Colonic mucosa (tissue), 4 donors: Measurements from ENCODE around the gene ARHGAP5. TPM values are rescaled to one million over a fixed set of nuclear protein-coding genes. Genes with fewer than 3 reads are reported as not detected.

ENCODE experiments used
- DNase-seq: peaks from one replicate; pipeline ENCODE4 v3.0.0-alpha.2; 2020
- H3K27ac ChIP-seq: fragments of 200-600 bp; one replicate; pipeline ENCODE4 v1.8.0; 2021
- H3K27me3 ChIP-seq: fragments of 200-600 bp; one replicate; pipeline ENCODE4 v1.8.0; 2021
- H3K36me3 ChIP-seq: fragments of 200-600 bp; one replicate; pipeline ENCODE4 v1.8.0; 2021
- H3K4me1 ChIP-seq: fragments of 200-600 bp; one replicate; pipeline ENCODE4 v1.8.0; 2021; ENCODE audit warnings: mild to moderate bottlenecking
- H3K4me3 ChIP-seq: fragments of 200-600 bp; one replicate; pipeline ENCODE4 v1.8.0; 2021
- H3K9ac ChIP-seq, 2 donors: one replicate each; pipeline ENCODE4 v1.7.0; 2013; ENCODE audit warnings: control low read depth in 2 of 2, low read depth in 2 of 2, low read length in 2 of 2
- H3K9me3 ChIP-seq: fragments of 200-600 bp; one replicate; pipeline ENCODE4 v1.8.0; 2021
- intact Hi-C: fragments of 100-400 bp; cut with DNase I; formaldehyde crosslinking; loops from one replicate; pipeline ENCODE4 v1.14.1; 2022
- total RNA-seq, 2 donors: library from RNA; stranded (reverse); fragmentation: NEBNext Ultra II Directional in 1 of 2; extraction: Animal tissue kit (Norgen Biotek cat#: 25700) in 1 of 2; gene quantifications; one replicate each; pipeline ENCODE4 v1.2.1, GENCODE V29; 2021
- TF ChIP-seq, protein P1 (sequence below): fragments of 200-600 bp; IDR thresholded peaks from one replicate; pipeline ENCODE4 v1.8.0; 2022; ENCODE audit warnings: antibody characterized with exemption, mild to moderate bottlenecking
- donor health status: healthy.
- donor health status: DM: no; HTN: no; CAD: no.
- donor health status: DM: no; HTN: no; CAD: no.

The ARHGAP5 gene, protein sequence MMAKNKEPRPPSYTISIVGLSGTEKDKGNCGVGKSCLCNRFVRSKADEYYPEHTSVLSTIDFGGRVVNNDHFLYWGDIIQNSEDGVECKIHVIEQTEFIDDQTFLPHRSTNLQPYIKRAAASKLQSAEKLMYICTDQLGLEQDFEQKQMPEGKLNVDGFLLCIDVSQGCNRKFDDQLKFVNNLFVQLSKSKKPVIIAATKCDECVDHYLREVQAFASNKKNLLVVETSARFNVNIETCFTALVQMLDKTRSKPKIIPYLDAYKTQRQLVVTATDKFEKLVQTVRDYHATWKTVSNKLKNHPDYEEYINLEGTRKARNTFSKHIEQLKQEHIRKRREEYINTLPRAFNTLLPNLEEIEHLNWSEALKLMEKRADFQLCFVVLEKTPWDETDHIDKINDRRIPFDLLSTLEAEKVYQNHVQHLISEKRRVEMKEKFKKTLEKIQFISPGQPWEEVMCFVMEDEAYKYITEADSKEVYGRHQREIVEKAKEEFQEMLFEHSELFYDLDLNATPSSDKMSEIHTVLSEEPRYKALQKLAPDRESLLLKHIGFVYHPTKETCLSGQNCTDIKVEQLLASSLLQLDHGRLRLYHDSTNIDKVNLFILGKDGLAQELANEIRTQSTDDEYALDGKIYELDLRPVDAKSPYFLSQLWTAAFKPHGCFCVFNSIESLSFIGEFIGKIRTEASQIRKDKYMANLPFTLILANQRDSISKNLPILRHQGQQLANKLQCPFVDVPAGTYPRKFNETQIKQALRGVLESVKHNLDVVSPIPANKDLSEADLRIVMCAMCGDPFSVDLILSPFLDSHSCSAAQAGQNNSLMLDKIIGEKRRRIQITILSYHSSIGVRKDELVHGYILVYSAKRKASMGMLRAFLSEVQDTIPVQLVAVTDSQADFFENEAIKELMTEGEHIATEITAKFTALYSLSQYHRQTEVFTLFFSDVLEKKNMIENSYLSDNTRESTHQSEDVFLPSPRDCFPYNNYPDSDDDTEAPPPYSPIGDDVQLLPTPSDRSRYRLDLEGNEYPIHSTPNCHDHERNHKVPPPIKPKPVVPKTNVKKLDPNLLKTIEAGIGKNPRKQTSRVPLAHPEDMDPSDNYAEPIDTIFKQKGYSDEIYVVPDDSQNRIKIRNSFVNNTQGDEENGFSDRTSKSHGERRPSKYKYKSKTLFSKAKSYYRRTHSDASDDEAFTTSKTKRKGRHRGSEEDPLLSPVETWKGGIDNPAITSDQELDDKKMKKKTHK (N-terminal part only)
- 100 to 1,000 TPM in 1 of 2 donors, 10 to 100 TPM in 1; 77.8 to 140 TPM for total RNA-seq

DNA sequence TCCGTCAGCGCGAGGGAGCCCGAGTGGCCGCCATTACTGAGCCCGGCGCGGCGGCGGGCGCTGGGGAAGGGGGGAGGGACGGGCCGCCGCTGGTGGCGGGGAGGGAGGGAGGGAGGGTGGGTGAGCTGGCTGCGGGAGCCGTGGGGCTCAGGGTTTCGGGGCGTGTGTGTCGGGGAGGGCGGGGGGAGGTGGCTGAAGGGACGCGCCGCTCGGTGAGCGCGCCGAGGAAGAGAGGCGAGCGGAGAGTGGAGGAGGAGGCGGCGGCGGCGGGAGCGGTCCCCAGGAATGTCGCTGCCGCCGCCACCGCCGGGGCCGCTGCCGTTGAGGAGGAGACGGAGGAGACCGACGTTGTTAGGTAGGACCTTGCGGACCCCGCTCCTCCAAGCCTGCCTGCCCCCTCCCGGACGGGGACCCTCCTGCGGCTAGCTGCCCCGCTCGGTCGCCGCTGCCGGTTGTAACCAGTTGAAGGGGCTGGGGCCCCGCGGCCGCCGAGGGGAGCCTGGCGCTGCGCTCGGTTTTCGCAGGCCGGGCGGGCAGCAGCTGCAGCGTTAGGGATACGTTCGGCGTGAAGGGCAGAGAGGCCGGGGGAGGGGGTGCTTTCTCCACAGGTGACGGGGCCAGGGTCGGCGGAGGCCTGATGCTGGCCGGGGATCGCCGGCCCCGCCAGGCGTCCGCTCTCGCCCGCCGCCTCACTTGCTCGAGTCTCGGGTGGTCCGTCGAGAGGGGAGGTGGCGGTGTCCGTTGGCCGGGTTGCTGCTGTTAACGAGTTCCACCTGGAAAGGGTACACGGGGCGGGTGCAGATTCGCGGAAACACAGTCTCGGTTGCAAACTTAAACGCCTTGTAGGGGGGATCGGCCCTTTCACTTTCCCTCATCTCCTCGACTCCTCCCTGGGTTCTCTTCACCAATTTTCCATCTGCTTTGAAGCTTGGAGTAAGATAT, at the start of gene ARHGAP5:
Gene ARHGAP5, plus strand, starts transcription at position 224 of the 942 bp plus-strand sequence. CDS start 13,366 bp downstream, outside the sequence.
- H3K36me3 ChIP-seq, result no peaks in the 10 kb centered on the region
- intact Hi-C loops, result loop anchor here (5.0 to 10.0 kb wide), 2 partner anchors 125 to 133 kb away; partner anchors contain the start of genes RNU6-7 and RNU6-8
- no peaks in the 10 kb centered on the region for H3K27me3 ChIP-seq
- H3K9ac ChIP-seq, result peak within 1 kb of the TSS; percentile 98 to 99
- DNase-seq, result peak; percentile 56
- peak within 1 kb of the TSS; percentile 99 for H3K27ac ChIP-seq
- H3K4me1 ChIP-seq, result peaks cover 3% of the 10 kb centered on the region
- peak within 1 kb of the TSS; percentile 85 for H3K4me3 ChIP-seq
- no peaks in the 10 kb centered on the region for H3K9me3 ChIP-seq
- TF ChIP-seq, protein P1, sequence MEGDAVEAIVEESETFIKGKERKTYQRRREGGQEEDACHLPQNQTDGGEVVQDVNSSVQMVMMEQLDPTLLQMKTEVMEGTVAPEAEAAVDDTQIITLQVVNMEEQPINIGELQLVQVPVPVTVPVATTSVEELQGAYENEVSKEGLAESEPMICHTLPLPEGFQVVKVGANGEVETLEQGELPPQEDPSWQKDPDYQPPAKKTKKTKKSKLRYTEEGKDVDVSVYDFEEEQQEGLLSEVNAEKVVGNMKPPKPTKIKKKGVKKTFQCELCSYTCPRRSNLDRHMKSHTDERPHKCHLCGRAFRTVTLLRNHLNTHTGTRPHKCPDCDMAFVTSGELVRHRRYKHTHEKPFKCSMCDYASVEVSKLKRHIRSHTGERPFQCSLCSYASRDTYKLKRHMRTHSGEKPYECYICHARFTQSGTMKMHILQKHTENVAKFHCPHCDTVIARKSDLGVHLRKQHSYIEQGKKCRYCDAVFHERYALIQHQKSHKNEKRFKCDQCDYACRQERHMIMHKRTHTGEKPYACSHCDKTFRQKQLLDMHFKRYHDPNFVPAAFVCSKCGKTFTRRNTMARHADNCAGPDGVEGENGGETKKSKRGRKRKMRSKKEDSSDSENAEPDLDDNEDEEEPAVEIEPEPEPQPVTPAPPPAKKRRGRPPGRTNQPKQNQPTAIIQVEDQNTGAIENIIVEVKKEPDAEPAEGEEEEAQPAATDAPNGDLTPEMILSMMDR, result no peak

DNA sequence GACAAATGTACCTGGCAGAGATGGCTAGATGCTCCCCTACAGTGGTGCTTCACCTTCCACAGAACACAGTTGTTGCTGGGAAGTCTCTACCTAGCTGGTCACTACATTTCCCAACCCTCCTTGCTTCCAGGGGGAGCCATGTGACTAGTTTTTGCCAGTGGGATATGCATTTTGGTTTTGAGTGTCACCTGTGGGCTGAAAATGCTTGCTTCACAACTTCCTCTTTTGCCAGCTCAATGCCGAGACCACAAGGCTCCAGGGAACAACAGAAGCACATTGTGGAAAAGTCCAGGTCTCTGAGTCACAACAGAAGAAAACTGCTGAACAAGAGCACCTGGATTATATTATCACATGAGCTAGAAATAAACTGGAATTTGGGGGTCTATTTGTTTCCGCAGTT, 48.5 kb upstream of the ARHGAP5 start:
- Histone ChIP-seq H3K27ac (no peak overlapping the region), H3K9ac (no peak overlapping the region), H3K4me1 (no peaks in the 10 kb centered on the region), H3K27me3 (no peaks in the 10 kb centered on the region), H3K9me3 (no peaks in the 10 kb centered on the region), H3K36me3 (no peaks in the 10 kb centered on the region), H3K4me3 (no peak overlapping the region)
- DNase-seq, result no peak
- intact Hi-C loops, result no loop called here
- TF ChIP-seq, protein P1, result no peak

DNA sequence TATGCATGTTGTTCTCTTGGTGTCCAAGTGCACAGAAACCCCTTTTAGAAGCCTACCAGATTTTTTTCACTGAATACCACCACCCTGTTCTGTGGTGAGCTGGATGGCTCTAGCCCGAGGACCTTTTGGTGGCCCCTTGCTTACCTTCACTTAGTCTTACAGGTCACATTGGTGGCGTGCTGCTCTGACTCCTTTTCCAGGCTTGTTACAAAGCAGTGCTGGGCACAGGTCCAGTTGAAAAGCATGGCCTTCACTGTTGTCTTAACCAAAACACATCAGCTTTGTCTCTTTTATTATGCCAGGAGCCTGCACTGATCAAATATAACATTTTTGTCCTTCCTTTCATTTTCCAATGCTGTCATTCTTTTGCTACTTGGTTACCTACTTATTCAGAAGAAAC, 43.6 kb upstream of the ARHGAP5 start:
- Histone ChIP-seq H3K27me3 (no peaks in the 10 kb centered on the region), H3K4me3 (no peak overlapping the region), H3K9me3 (no peaks in the 10 kb centered on the region), H3K36me3 (no peaks in the 10 kb centered on the region), H3K27ac (no peak overlapping the region), H3K4me1 (no peaks in the 10 kb centered on the region), H3K9ac (no peak overlapping the region)
- DNase-seq, result no peak
- TF ChIP-seq, protein P1, result no peak
- intact Hi-C loops, result no loop called here

DNA sequence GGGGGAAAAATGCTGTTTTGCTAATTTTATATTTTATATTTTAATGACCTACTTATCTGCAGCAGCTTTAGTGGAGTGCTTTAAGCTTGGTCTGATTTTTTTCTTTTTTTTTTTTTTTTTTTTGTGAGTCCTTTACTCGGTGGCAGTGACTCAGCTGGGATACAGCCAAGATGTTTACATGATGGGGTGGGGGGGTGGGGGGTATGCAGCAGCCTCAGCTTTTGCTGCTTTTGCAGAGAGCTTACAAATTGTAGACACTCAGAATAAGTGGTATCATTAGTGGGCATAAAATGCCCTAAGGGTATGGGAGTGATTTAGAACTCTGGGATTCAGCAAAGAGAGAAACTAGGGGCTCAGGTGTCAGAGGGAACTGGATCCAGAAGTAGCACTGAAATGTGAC, 38.2 kb upstream of the ARHGAP5 start:
- Histone ChIP-seq H3K9me3 (no peaks in the 10 kb centered on the region), H3K36me3 (no peaks in the 10 kb centered on the region), H3K27me3 (no peaks in the 10 kb centered on the region), H3K4me1 (no peaks in the 10 kb centered on the region), H3K9ac (no peak overlapping the region), H3K4me3 (no peak overlapping the region), H3K27ac (no peak overlapping the region)
- TF ChIP-seq, protein P1, result no peak
- intact Hi-C loops, result no loop called here
- no peak for DNase-seq
